Measurements from ENCODE around the gene ZNF407.

Gene ZNF407

GRCh38 chr18:75025573-75025972 is 427.9 kb downstream of the ZNF407 start:
- POLR2A ChIA-PET, result no interaction called here
- no peak for TF ChIP-seq CTCF (IDR thresholded peaks at IDR 0.05; ENCODE audit: control extremely low read depth, extremely low read depth, low read depth, missing control alignments)
- CTCF ChIA-PET, result interaction anchor here (1.6 kb wide), 1 partner anchor 20 kb away, joined by 4 read pairs; no protein-coding TSS in a partner anchor
- DNase-seq (ENCODE audit: extremely low spot score), result no peak

- POLR2A ChIA-PET, result no interaction called here
- no peak for TF ChIP-seq CTCF (IDR thresholded peaks at IDR 0.05; ENCODE audit: control extremely low read depth, extremely low read depth, low read depth, missing control alignments)
- CTCF ChIA-PET, result interaction anchor here (1.0 to 1.3 kb wide), 3 partner anchors 9 to 14 kb away, joined by 3 read pairs; no protein-coding TSS in a partner anchor
- DNase-seq (ENCODE audit: extremely low spot score), result no peak
These were observed 431.8 kb downstream of the ZNF407 start for GRCh38 chr18:75029481-75029880.

DNA sequence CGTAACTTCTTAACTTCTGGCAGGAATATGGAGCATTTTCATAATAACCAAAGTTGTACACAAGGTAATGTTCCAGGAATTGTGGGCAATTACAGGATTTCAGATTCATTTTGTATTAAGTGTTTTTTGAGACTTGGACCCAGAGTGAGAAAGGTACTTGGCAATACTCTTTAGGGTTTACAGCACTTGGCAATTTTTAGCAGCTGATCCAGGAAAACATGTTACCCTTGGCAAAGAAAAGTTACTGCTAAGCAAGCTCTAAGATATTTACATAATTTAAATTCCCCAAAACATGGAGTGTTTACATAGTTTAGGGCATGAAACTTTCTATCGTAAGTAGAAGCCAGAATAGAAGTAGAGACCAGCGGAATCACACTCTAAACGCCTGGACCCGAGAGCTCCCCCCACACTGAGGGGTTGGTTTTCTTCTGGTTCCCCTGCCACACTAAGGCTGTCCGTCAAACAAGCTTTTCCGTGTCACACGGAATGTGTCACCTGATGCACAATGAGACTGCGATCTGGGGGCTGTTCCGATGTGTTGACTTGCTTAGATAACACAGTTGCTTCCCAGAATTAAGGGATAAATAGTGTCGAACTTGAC is 434.1 kb downstream of the ZNF407 start:
- TF ChIP-seq CTCF (IDR thresholded peaks at IDR 0.05; ENCODE audit: control extremely low read depth, extremely low read depth, low read depth, missing control alignments), result no peak
- CTCF ChIA-PET, result interaction anchor here (1.5 kb wide), 1 partner anchor 10 kb away, joined by 3 read pairs; no protein-coding TSS in a partner anchor
- DNase-seq (ENCODE audit: extremely low spot score), result no peak
- POLR2A ChIA-PET, result no interaction called here

GRCh38 chr18:75033516-75033915 is 435.8 kb downstream of the ZNF407 start:
- DNase-seq (ENCODE audit: extremely low spot score), result no peak
- CTCF ChIA-PET, result no interaction called here
- POLR2A ChIA-PET, result no interaction called here
- no peak for TF ChIP-seq CTCF (IDR thresholded peaks at IDR 0.05; ENCODE audit: control extremely low read depth, extremely low read depth, low read depth, missing control alignments)

GRCh38 chr18:75034937-75035336 is 437.3 kb downstream of the ZNF407 start:
- TF ChIP-seq CTCF (IDR thresholded peaks at IDR 0.05; ENCODE audit: control extremely low read depth, extremely low read depth, low read depth, missing control alignments), result no peak
- CTCF ChIA-PET, result interaction anchor here (1.0 to 2.7 kb wide), 2 partner anchors 12 to 14 kb away, joined by 3 to 9 read pairs; no protein-coding TSS in a partner anchor
- DNase-seq (ENCODE audit: extremely low spot score), result no peak

GRCh38 chr18:75035928-75036327 is 438.3 kb downstream of the ZNF407 start:
- DNase-seq (ENCODE audit: extremely low spot score), result no peak
- TF ChIP-seq CTCF (IDR thresholded peaks at IDR 0.05; ENCODE audit: control extremely low read depth, extremely low read depth, low read depth, missing control alignments), result no peak
- ChIA-PET POLR2A (no interaction called here), CTCF (interaction anchor here (1.4 to 2.7 kb wide), 2 partner anchors 11 to 13 kb away, joined by 3 to 9 read pairs; no protein-coding TSS in a partner anchor)

More at GRCh38 chr18:75034937-75035336, 437.3 kb downstream of the ZNF407 start:
- POLR2A ChIA-PET, result no interaction called here

Data from GM10248 (cell line).